GM12891 (cell line): ENCODE measurements around the gene PEX3.

Experiments used
- PAX5 ChIP-seq: IDR thresholded peaks from 2 replicates; pipeline ENCODE4 v1.6.1; 2011; ENCODE audit warnings: low read length, moderate library complexity, mild to moderate bottlenecking; ENCODE audit not compliant: insufficient read depth, severe bottlenecking
- POLR2A ChIP-seq: IDR thresholded peaks from 2 replicates; pipeline ENCODE4 v1.6.1; 2011; ENCODE audit warnings: low read depth, low read length, control low read depth
- POLR2AphosphoS5 ChIP-seq: IDR thresholded peaks from 2 replicates; pipeline ENCODE4 v1.6.1; 2011; ENCODE audit warnings: low read depth, low read length, control low read depth
- POU2F2 ChIP-seq: IDR thresholded peaks from 2 replicates; pipeline ENCODE4 v1.6.1; 2011; ENCODE audit warnings: low read depth, mild to moderate bottlenecking, control low read depth, low read length, moderate library complexity
- SPI1 ChIP-seq: IDR thresholded peaks from 2 replicates; pipeline ENCODE4 v1.6.1; 2011; ENCODE audit warnings: low read depth, low read length, control low read depth
- TAF1 ChIP-seq: IDR thresholded peaks from 2 replicates; pipeline ENCODE4 v1.6.1; 2011; ENCODE audit warnings: low read depth, low read length, control low read depth

DNA sequence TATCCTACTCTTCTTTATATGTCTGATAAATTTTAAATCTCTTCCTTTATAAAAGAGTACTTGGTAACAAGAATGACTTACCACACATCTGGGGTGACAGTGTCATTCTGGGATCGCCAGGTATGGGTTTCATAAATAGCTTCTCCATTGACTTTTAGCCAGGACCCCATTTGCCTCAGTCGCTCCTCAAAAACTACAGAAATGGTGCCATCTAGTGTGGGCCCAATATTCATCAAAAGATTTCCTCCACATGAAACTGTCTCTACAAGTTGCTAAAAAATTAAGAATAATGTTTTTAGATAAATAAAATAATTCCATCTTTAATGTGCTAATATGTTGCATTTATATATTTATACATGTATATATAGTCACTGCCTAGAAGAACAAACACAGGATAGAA, 51.2 kb downstream of the PEX3 start:
- TF ChIP-seq POLR2A (no peak), POLR2AphosphoS5 (no peak), TAF1 (no peak), POU2F2 (no peak), SPI1 (no peak), PAX5 (no peak)
